NB4 (cell line): ENCODE data around the gene PDS5B.
"Not testable (repeated sequence)": the region's sequence is repeated elsewhere in the genome, so short reads cannot be mapped to it uniquely, and the experiment has no call there.

Experiments used
- DNase-seq: peaks from one replicate; pipeline ENCODE4 v3.0.0; 2010; ENCODE audit warnings: low read depth
- H3K4me3 ChIP-seq: one replicate; pipeline ENCODE4 v1.5.1; 2011; ENCODE audit warnings: mild to moderate bottlenecking, low read depth, low read length, moderate library complexity
- MAX ChIP-seq: IDR thresholded peaks from 2 replicates; pipeline ENCODE4 v1.6.1; 2011; ENCODE audit warnings: low read depth, low read length
- MYC ChIP-seq: IDR thresholded peaks from 2 replicates; pipeline ENCODE4 v1.6.1; 2011; ENCODE audit warnings: low read depth, low read length
- POLR2A ChIP-seq: IDR thresholded peaks from 2 replicates; pipeline ENCODE4 v1.6.1; 2011; ENCODE audit warnings: mild to moderate bottlenecking; ENCODE audit not compliant: insufficient read length; ENCODE audit errors: extremely low read depth
- TF ChIP-seq, protein P1 (sequence below): IDR thresholded peaks from one replicate; pipeline ENCODE4 v1.5.1; 2012; ENCODE audit warnings: low read depth, low read length

The PDS5B gene

DNA sequence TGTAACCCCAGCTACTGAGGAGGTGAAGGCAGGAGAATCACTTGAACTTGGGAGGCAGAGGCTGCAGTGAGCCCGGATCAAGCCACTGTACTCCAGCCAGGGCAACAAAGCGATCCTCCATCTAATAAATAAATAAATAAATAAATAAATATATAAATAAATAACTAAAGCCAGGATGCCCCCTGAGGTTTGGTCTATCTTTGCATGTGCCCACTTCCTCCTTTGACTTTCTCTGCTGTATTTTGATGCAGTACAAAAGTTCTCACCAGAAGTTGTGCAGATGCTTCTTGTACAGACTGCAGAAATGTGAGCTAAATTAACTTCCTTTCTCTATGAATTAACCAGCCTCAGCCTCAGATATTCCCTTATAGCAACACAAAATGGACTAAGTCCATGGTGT, 41.2 kb upstream of the PDS5B start:
- TF ChIP-seq MAX (no peak), MYC (no peak), POLR2A (no peak)
- TF ChIP-seq, protein P1, sequence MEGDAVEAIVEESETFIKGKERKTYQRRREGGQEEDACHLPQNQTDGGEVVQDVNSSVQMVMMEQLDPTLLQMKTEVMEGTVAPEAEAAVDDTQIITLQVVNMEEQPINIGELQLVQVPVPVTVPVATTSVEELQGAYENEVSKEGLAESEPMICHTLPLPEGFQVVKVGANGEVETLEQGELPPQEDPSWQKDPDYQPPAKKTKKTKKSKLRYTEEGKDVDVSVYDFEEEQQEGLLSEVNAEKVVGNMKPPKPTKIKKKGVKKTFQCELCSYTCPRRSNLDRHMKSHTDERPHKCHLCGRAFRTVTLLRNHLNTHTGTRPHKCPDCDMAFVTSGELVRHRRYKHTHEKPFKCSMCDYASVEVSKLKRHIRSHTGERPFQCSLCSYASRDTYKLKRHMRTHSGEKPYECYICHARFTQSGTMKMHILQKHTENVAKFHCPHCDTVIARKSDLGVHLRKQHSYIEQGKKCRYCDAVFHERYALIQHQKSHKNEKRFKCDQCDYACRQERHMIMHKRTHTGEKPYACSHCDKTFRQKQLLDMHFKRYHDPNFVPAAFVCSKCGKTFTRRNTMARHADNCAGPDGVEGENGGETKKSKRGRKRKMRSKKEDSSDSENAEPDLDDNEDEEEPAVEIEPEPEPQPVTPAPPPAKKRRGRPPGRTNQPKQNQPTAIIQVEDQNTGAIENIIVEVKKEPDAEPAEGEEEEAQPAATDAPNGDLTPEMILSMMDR, result no peak
- peak; percentile 25 for DNase-seq
- no peak overlapping the region for H3K4me3 ChIP-seq

GRCh38 chr13:32548837-32549236, 37.4 kb upstream of the PDS5B start:
- TF ChIP-seq MYC (no peak), MAX (no peak), POLR2A (no peak)
- TF ChIP-seq, protein P1, result no peak
- no peak overlapping the region for H3K4me3 ChIP-seq
- peak; percentile 77 for DNase-seq

GRCh38 chr13:32549788-32550187, 36.5 kb upstream of the PDS5B start:
- TF ChIP-seq, protein P1, result no peak
- TF ChIP-seq MYC, result no peak
- no peak for TF ChIP-seq MAX
- no peak for TF ChIP-seq POLR2A
- DNase-seq, result no peak
- no peak overlapping the region for H3K4me3 ChIP-seq

DNA sequence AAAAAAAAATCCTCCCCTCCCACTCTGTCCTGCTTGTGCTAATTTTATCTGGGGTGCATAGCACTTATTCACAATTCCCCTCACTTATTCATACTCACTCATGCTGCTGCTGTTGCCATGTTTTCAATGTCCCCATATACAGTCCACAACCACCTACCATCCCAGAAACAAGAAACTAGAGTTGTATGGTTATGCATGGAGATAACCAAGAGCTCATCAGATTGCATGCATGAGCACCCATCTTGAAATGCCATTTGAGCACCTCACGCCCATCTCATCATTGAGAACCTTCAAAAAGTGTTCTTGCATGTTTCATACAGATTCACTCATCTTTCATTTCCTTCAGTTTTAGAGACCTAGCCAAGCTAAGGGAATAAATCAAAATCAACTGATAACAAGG, 32.5 kb upstream of the PDS5B start:
- no peak overlapping the region for H3K4me3 ChIP-seq
- DNase-seq, result no peak
- no peak for TF ChIP-seq POLR2A

DNA sequence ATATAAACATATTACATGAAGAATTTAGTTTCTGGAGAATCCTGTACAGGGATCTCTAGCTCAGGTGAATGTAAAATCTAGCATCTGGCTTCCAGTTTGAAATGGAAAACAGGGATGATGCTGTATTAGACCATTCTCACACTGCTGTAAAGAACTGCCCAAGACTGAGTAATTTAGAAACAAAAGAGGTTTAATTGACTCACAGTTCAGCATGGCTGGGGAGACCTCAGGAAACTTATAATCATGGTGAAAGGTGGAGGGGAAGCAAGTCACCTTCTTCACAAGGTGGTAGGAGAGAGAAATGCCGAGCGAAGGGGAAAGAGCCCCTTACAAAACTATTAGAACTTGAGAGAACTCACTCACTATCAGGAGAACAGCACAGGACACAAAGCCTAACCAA, 30.6 kb upstream of the PDS5B start:
- TF ChIP-seq MYC (no peak), MAX (no peak), POLR2A (no peak)
- TF ChIP-seq, protein P1, result no peak
- no peak for DNase-seq
- H3K4me3 ChIP-seq, result no peak overlapping the region

DNA sequence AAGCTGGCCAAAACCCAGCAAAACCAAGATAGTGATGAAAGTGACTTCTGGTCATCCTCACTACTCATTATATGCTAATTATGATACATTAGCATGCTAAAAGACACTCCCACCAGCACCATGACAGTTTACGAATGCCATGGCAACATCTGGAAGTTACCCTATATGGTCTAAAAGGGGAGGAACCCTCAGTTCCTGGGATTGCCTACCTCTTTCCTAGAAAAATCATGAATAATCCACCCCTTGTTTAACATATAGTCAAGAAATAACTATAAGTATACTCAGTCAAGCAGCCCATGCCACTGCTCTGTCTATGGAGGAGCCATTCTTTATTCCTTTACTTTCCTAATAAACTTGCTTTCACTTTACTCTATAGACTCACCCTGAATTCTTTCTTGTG, 25.4 kb upstream of the PDS5B start:
- DNase-seq, H3K4me3 ChIP-seq: not testable (repeated sequence)

DNA sequence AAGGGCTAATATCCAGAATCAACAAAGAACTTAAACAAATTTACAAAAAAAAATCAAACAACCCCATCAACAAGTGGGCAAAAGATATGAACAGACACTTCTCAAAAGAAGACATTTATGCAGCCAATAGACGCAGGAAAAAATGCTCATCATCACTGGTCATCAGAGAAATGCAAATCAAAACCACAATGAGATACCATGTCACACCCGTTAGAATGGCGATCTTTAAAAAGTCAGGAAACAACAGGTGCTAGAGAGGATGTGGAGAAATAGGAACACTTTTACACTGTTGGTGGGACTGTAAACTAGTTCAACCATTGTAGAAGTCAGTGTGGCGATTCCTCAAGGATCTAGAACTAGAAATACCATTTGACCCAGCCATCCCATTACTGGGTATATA, 10.6 kb upstream of the PDS5B start:
- DNase-seq, H3K4me3 ChIP-seq: not testable (repeated sequence)

DNA sequence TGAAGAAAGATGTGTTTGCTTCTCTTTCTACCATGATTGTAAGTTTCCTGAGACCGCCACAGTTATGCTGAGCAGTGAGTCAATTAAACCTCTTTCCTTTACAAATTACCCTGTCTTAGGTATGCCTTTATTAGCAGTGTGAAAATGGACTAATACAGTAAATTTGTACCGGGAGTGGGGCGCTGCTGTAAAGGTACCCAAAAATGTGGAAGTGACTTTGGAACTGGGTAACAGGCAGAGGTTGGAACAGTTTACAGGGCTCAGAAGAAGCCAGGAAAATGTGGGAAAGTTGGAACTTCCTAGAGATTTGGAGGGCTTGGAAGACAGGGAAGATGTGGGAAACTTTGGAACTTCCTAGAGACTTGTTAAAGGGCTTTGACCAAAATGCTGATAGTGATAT, 9.2 kb upstream of the PDS5B start:
- DNase-seq, result no peak
- TF ChIP-seq MYC (no peak), MAX (no peak), POLR2A (no peak)
- TF ChIP-seq, protein P1, result no peak

More for the DNA sequence above, 9.2 kb upstream of the PDS5B start:
- H3K4me3 ChIP-seq, result no peak overlapping the region
